GM12878 (cell line): Measurements from ENCODE around the gene APBA1. TPM values are rescaled to one million over a fixed set of nuclear protein-coding genes. Genes with fewer than 3 reads are reported as not detected.

Experiments
- ATAC-seq: fragments of 200-7000 bp; cut with Tn5 transposase; 3 replicates; pipeline ENCODE4 v1.9.1; 2020; ENCODE audit warnings: mild to moderate bottlenecking, moderate library complexity
- BruUV-seq: library from RNA; stranded (reverse); fragments of 400-500 nt; replicated peaks from 2 replicates; lab custom pipeline; 2021; lab: Mats Ljungman, UMichigan
- CTCF ChIA-PET: fragments of 300-600 bp; sonication (Branson Sonifier 250); formaldehyde crosslinking; extraction: SDS; loops from one replicate; lab custom pipeline; 2021; ENCODE audit warnings: inconsistent platforms; lab: Yijun Ruan, JAX
- POLR2A ChIA-PET: fragments of 350-600 bp; formaldehyde crosslinking; extraction: SDS; loops from one replicate; lab custom pipeline; 2021; ENCODE audit warnings: inconsistent platforms; lab: Charles Lee
- RAD21 ChIA-PET: fragments of 300-600 bp; sonication (Branson Sonifier 250); formaldehyde crosslinking; loops from one replicate; lab custom pipeline; 2023; ENCODE audit warnings: antibody characterized with exemption; ENCODE audit not compliant: unreplicated experiment; lab: Charles Lee
- SMC1A ChIA-PET: fragments of 300-600 bp; sonication (Branson Sonifier 250); formaldehyde crosslinking; loops from one replicate; lab custom pipeline; 2023; ENCODE audit not compliant: unreplicated experiment, uncharacterized antibody; lab: Charles Lee
- DNase-seq: peaks from one replicate; pipeline ENCODE4 v3.0.0-alpha.2; 2011; ENCODE audit warnings: low read depth, low spot score
- FAIRE-seq: peaks from 3 replicates; lab custom pipeline; 2011; peaks lifted over from hg19 to GRCh38; lab: Jason Lieb, UNC
- H2AFZ ChIP-seq: 2 replicates; pipeline ENCODE4 v1.6.0; 2011; ENCODE audit warnings: low read depth, low read length, control low read depth; ENCODE audit not compliant: control insufficient read depth
- H3K27ac ChIP-seq: 2 replicates; pipeline ENCODE4 v1.5.1; 2011; ENCODE audit warnings: control low read depth; ENCODE audit not compliant: control insufficient read depth, insufficient read depth
- H3K27me3 ChIP-seq, 2 experiments: replicated peaks in 1 of 2; 2 replicates each; pipeline versions ENCODE4 v1.6.0 to v1.6.1; 2011; ENCODE audit warnings: low read length in 1 of 2; ENCODE audit not compliant: control insufficient read depth in 2 of 2, insufficient read depth in 2 of 2
- H3K36me3 ChIP-seq, 2 experiments: 2 replicates each; pipeline ENCODE4 v1.5.1; 2011; ENCODE audit warnings: low read length in 1 of 2; ENCODE audit not compliant: control insufficient read depth in 2 of 2, insufficient read depth in 2 of 2
- H3K4me1 ChIP-seq: 2 replicates; pipeline ENCODE4 v1.6.1; 2011; ENCODE audit warnings: mild to moderate bottlenecking, low read length, moderate library complexity, mixed read lengths; ENCODE audit not compliant: control insufficient read depth, insufficient read depth
- H3K4me2 ChIP-seq: 2 replicates; pipeline ENCODE4 v1.6.0; 2011; ENCODE audit warnings: control low read depth; ENCODE audit not compliant: control insufficient read depth, insufficient read depth
- H3K4me3 ChIP-seq: fragments of 200-600 bp; sonication (generic); 2 replicates; pipeline ENCODE4 v1.5.1; 2016
- H3K79me2 ChIP-seq: 2 replicates; pipeline ENCODE4 v1.6.0; 2011; ENCODE audit warnings: low read length; ENCODE audit not compliant: control insufficient read depth, insufficient read depth
- H3K9ac ChIP-seq: 2 replicates; pipeline ENCODE4 v1.8.0; 2011; ENCODE audit warnings: low read length, control low read depth, mixed read lengths; ENCODE audit not compliant: control insufficient read depth, insufficient read depth
- H3K9me3 ChIP-seq: replicated peaks from 3 replicates; pipeline ENCODE4 v1.5.1; 2011; ENCODE audit warnings: mild to moderate bottlenecking, low read length; ENCODE audit not compliant: control insufficient read depth, insufficient read depth
- H4K20me1 ChIP-seq: 2 replicates; pipeline ENCODE4 v1.6.0; 2011; ENCODE audit not compliant: control insufficient read depth, insufficient read depth
- ATF2 ChIP-seq: IDR thresholded peaks from 2 replicates; pipeline ENCODE4 v1.6.1; 2012; ENCODE audit warnings: low read length, inconsistent platforms
- CBX5 ChIP-seq: sonication (generic); IDR thresholded peaks from 2 replicates; pipeline ENCODE4 v1.6.1; 2016; ENCODE audit warnings: low read depth, moderate library complexity, mild to moderate bottlenecking, inconsistent platforms
- CTCF ChIP-seq, 3 experiments: IDR thresholded peaks in 2 of 3; conservative IDR thresholded peaks in 1 of 3; 2 replicates each; pipeline ENCODE4 v1.5.1; 2011; ENCODE audit warnings: low read depth in 3 of 3, low read length in 3 of 3, mild to moderate bottlenecking in 3 of 3, control low read depth in 2 of 3, moderate library complexity in 2 of 3, inconsistent platforms in 1 of 3, mixed read lengths in 1 of 3; ENCODE audit not compliant: control insufficient read depth in 2 of 3, insufficient read depth in 1 of 3; ENCODE audit errors: extremely low read depth in 1 of 3
- HDGF ChIP-seq: fragments of 450-650 bp; IDR thresholded peaks from 2 replicates; pipeline ENCODE4 v1.6.1; 2016; ENCODE audit warnings: antibody characterized with exemption
- NBN ChIP-seq: fragments of 450-650 bp; IDR thresholded peaks from 2 replicates; pipeline ENCODE4 v1.6.1; 2016
- NFIC ChIP-seq: IDR thresholded peaks from 2 replicates; pipeline ENCODE4 v1.6.1; 2012; ENCODE audit warnings: low read depth, mild to moderate bottlenecking, inconsistent platforms, low read length, moderate library complexity
- PML ChIP-seq: IDR thresholded peaks from 2 replicates; pipeline ENCODE4 v1.6.1; 2012; ENCODE audit warnings: low read length, inconsistent platforms
- POU2F2 ChIP-seq: IDR thresholded peaks from 3 replicates; pipeline ENCODE4 v1.6.1; 2011; ENCODE audit warnings: low read depth, mild to moderate bottlenecking, low read length, borderline replicate concordance
- STAT3 ChIP-seq: IDR thresholded peaks from 2 replicates; pipeline ENCODE4 v1.6.1; 2011; ENCODE audit warnings: low read depth, low read length, improper control_type of control experiment
- TCF7 ChIP-seq: IDR thresholded peaks from 2 replicates; pipeline ENCODE4 v1.6.1; 2014; ENCODE audit warnings: antibody characterized with exemption, borderline replicate concordance
- ZBTB11 ChIP-seq: fragments of 450-650 bp; formaldehyde crosslinking; IDR thresholded peaks from 2 replicates; pipeline ENCODE4 v1.5.0; 2022; ENCODE audit warnings: mild to moderate bottlenecking, missing genetic modification characterization
- WGBS: methylation state at CpG from one replicate; pipeline ENCODE4 v1.1.6; 2016; ENCODE audit warnings: low lambda C conversion rate; ENCODE audit not compliant: insufficient replicate concordance, insufficient coverage; ENCODE audit errors: missing lambda C conversion rate; 5-methylcytosine and 5-hydroxymethylcytosine counted together
- in situ Hi-C: fragments of 300-500 bp; cut with MboI; formaldehyde crosslinking; loops from 9 replicates; pipeline ENCODE4 v1.14.3; 2018; ENCODE audit warnings: mixed read lengths
- intact Hi-C: fragments of 100-400 bp; cut with micrococcal nuclease; formaldehyde crosslinking; loops from one replicate; pipeline ENCODE4 v1.14.2; 2022; ENCODE audit not compliant: unreplicated experiment
- polyA plus RNA-seq, 11 experiments: library from polyadenylated mRNA; depleted of rRNA in 4 of 11; unstranded in 6 of 11; stranded (reverse) in 5 of 11; fragments of >200 nt; fragmentation: Nextera tagmentation in 4 of 11; fragmentation: Illumina TruSeq in 1 of 11; extraction: Ambion mirVana in 4 of 11; extraction: Trizol in 1 of 11; gene quantifications; 1 replicate in 1 of 11; 2 replicates in 10 of 11; pipeline versions ENCODE4 v1.2.1 to v1.2.3, GENCODE V29; 2011 to 2016; ENCODE audit warnings: inconsistent platforms in 2 of 11, missing spikeins in 2 of 11, low read depth in 1 of 11
- total RNA-seq, 4 experiments: library from RNA; depleted of rRNA in 3 of 4; stranded (reverse); fragments of >200 nt in 3 of 4; fragmentation: Illumina TruSeq in 1 of 4; extraction: Trizol in 1 of 4; gene quantifications; 2 replicates each; pipeline versions ENCODE4 v1.2.1 to v1.2.3, GENCODE V29; 2013 to 2021

APBA1 gene
- total and polyA plus RNA-seq, 10 of the 15 experiments (the other 5 are each of a cell fraction or from before 2014, with no cell fraction given) = 0.01 to 1.3 (median 0.05) TPM; not detected in 7

GRCh38 chr9:69465473-69465872, 206.7 kb downstream of the APBA1 start:
- Histone ChIP-seq H3K4me1 (no peaks in the 10 kb centered on the region), H3K79me2 (no peaks in the 10 kb centered on the region), H4K20me1 (no peaks in the 10 kb centered on the region), H3K27me3 (peaks cover 0 to 1% of the 10 kb centered on the region in 2 experiments; a peak in 3 of 4 replicates), H3K4me2 (no peak overlapping the region), H3K27ac (no peak overlapping the region), H3K4me3 (no peak overlapping the region), H3K36me3 (no peaks in the 10 kb centered on the region), H3K9ac (no peak overlapping the region), H3K9me3 (no peaks in the 10 kb centered on the region), H2AFZ (no peak overlapping the region)
- TF ChIP-seq CTCF (IDR thresholded peaks at IDR 0.05 in 2 of 3, conservative IDR thresholded peaks at IDR 0.05 in 1 of 3; ENCODE audit: control insufficient read depth in 2 of 3, extremely low read depth in 1 of 3, insufficient read depth in 1 of 3, low read depth in 3 of 3, low read length in 3 of 3) = no peak
- TF ChIP-seq TCF7 = no peak
- no peak for TF ChIP-seq NBN
- no peak for TF ChIP-seq PML
- in situ Hi-C loops = no loop called here
- DNase-seq (no peak), FAIRE-seq (no peak), ATAC-seq (no peak)
- BruUV-seq = no TSS peak
- WGBS = 17% methylated on average over 3 of the region's 3 CpGs
- RAD21 ChIA-PET = no interaction called here
- POLR2A ChIA-PET = no interaction called here
- SMC1A ChIA-PET = no interaction called here
- CTCF ChIA-PET = no interaction called here
- intact Hi-C loops = no loop called here

- DNase-seq (no peak), FAIRE-seq (no peak), ATAC-seq (no peak)
- no peaks in the 10 kb centered on the region for H3K4me1 ChIP-seq
- RAD21 ChIA-PET = no interaction called here
- intact Hi-C loops (no loop called here), in situ Hi-C loops (no loop called here)
- H3K9me3 ChIP-seq = no peaks in the 10 kb centered on the region
- H3K27ac ChIP-seq = no peak overlapping the region
- H4K20me1 ChIP-seq = no peaks in the 10 kb centered on the region
- H3K36me3 ChIP-seq = no peaks in the 10 kb centered on the region
- CTCF ChIA-PET = no interaction called here
- H3K9ac ChIP-seq = no peak overlapping the region
- peaks cover 1 to 3% of the 10 kb centered on the region in 2 experiments; a peak in 3 of 4 replicates for H3K27me3 ChIP-seq
- no peak overlapping the region for H2AFZ ChIP-seq
- H3K4me3 ChIP-seq = no peak overlapping the region
- no peak overlapping the region for H3K4me2 ChIP-seq
- BruUV-seq = no TSS peak
- SMC1A ChIA-PET = interaction anchor here (1.1 kb wide), 1 partner anchor 10 kb away, joined by 3 read pairs; no protein-coding TSS in a partner anchor
- no peaks in the 10 kb centered on the region for H3K79me2 ChIP-seq
- 19% methylated on average over 11 of the region's 11 CpGs for WGBS
- POLR2A ChIA-PET = no interaction called here
- TF ChIP-seq ATF2 (no peak), ZBTB11 (no peak), CBX5 (no peak), POU2F2 (no peak), NFIC (no peak), HDGF (no peak), STAT3 (no peak)
Observed at GRCh38 chr9:69463497-69464068, 208.6 kb downstream of the APBA1 start.
